Measurements from ENCODE around the gene GRIN1. TPM values are rescaled to one million over a fixed set of nuclear protein-coding genes. Genes with fewer than 3 reads are reported as not detected.

GRIN1 gene
- total RNA-seq, 2 experiments from 2014 or later = not detected

- Mint-ChIP-seq H3K36me3 (ENCODE audit: low read depth) (peaks cover 16% of the 10 kb centered on the region), H3K27me3 (ENCODE audit: low read depth) (no peaks in the 10 kb centered on the region), H3K27ac (no peak overlapping the region), H3K9me3 (ENCODE audit: insufficient read depth) (no peaks in the 10 kb centered on the region), H3K4me3 (no peak overlapping the region), H3K4me1 (ENCODE audit: low read depth) (peaks cover 3% of the 10 kb centered on the region)
- DNase-seq (no peak), ATAC-seq (no peak)
- ChIA-PET POLR2A (interaction anchor here (0.8 kb wide), 1 partner anchor 9 kb away, joined by 3 read pairs; the partner anchor contains the start of gene SSNA1), CTCF (no interaction called here)
Observed at GRCh38 chr9:137180491-137180890, 41.5 kb downstream of the GRIN1 start.

- peaks cover 11% of the 10 kb centered on the region for H3K4me1 Mint-ChIP-seq (ENCODE audit: low read depth)
- no peak for DNase-seq
- POLR2A ChIA-PET = no interaction called here
- no peak overlapping the region for H3K4me3 Mint-ChIP-seq
- no peaks in the 10 kb centered on the region for H3K9me3 Mint-ChIP-seq (ENCODE audit: insufficient read depth)
- CTCF ChIA-PET = no interaction called here
- no peaks in the 10 kb centered on the region for H3K27me3 Mint-ChIP-seq (ENCODE audit: low read depth)
- H3K27ac Mint-ChIP-seq = no peak overlapping the region
- ATAC-seq = no peak
- peaks cover 16% of the 10 kb centered on the region for H3K36me3 Mint-ChIP-seq (ENCODE audit: low read depth)
Observed at GRCh38 chr9:137181680-137182079, 42.7 kb downstream of the GRIN1 start.

- H3K27ac Mint-ChIP-seq = no peak overlapping the region
- no peaks in the 10 kb centered on the region for H3K9me3 Mint-ChIP-seq (ENCODE audit: insufficient read depth)
- no peak overlapping the region for H3K4me3 Mint-ChIP-seq
- ATAC-seq (no peak), DNase-seq (no peak)
- POLR2A ChIA-PET = interaction anchor here (1.1 kb wide), 1 partner anchor 9 kb away, joined by 3 read pairs; no protein-coding TSS in a partner anchor
- H3K36me3 Mint-ChIP-seq (ENCODE audit: low read depth) = peaks cover 15% of the 10 kb centered on the region
- no peaks in the 10 kb centered on the region for H3K27me3 Mint-ChIP-seq (ENCODE audit: low read depth)
- CTCF ChIA-PET = no interaction called here
- peaks cover 23% of the 10 kb centered on the region for H3K4me1 Mint-ChIP-seq (ENCODE audit: low read depth)
Observed at GRCh38 chr9:137182836-137183235, 43.9 kb downstream of the GRIN1 start.

GRCh38 chr9:137183980-137184595 is 45.1 kb downstream of the GRIN1 start:
- Mint-ChIP-seq H3K4me1 (ENCODE audit: low read depth) (peaks cover 25% of the 10 kb centered on the region), H3K9me3 (ENCODE audit: insufficient read depth) (no peaks in the 10 kb centered on the region), H3K27ac (no peak overlapping the region), H3K36me3 (ENCODE audit: low read depth) (peaks cover 17% of the 10 kb centered on the region), H3K27me3 (ENCODE audit: low read depth) (no peaks in the 10 kb centered on the region), H3K4me3 (no peak overlapping the region)
- ChIA-PET CTCF (no interaction called here), POLR2A (interaction anchor here (0.6 kb wide), 1 partner anchor 860 kb away, joined by 3 read pairs; no protein-coding TSS in a partner anchor)
- DNase-seq (no peak), ATAC-seq (no peak)

- Mint-ChIP-seq H3K27me3 (ENCODE audit: low read depth) (no peaks in the 10 kb centered on the region), H3K9me3 (ENCODE audit: insufficient read depth) (no peaks in the 10 kb centered on the region), H3K4me3 (no peak overlapping the region), H3K36me3 (ENCODE audit: low read depth) (peaks cover 20% of the 10 kb centered on the region), H3K4me1 (ENCODE audit: low read depth) (peaks cover 33% of the 10 kb centered on the region), H3K27ac (no peak overlapping the region)
- no peak for ATAC-seq
- no peak for DNase-seq
- POLR2A ChIA-PET = no interaction called here
- CTCF ChIA-PET = no interaction called here
Observed at GRCh38 chr9:137184881-137185660, 46.1 kb downstream of the GRIN1 start.

GRCh38 chr9:137185921-137186320 is 47.0 kb downstream of the GRIN1 start:
- Mint-ChIP-seq H3K36me3 (ENCODE audit: low read depth) (peaks cover 20% of the 10 kb centered on the region), H3K27ac (no peak overlapping the region), H3K9me3 (ENCODE audit: insufficient read depth) (no peaks in the 10 kb centered on the region), H3K27me3 (ENCODE audit: low read depth) (no peaks in the 10 kb centered on the region), H3K4me1 (ENCODE audit: low read depth) (peaks cover 40% of the 10 kb centered on the region), H3K4me3 (no peak overlapping the region)
- ChIA-PET POLR2A (no interaction called here), CTCF (no interaction called here)
- ATAC-seq = no peak
- DNase-seq = no peak

GRCh38 chr9:137186385-137186784 is 47.4 kb downstream of the GRIN1 start:
- H3K27me3 Mint-ChIP-seq (ENCODE audit: low read depth) = no peaks in the 10 kb centered on the region
- no peak for DNase-seq
- H3K36me3 Mint-ChIP-seq (ENCODE audit: low read depth) = peaks cover 20% of the 10 kb centered on the region
- H3K9me3 Mint-ChIP-seq (ENCODE audit: insufficient read depth) = no peaks in the 10 kb centered on the region
- peak overlapping the region; percentile 90 for H3K4me3 Mint-ChIP-seq
- H3K27ac Mint-ChIP-seq = peak overlapping the region; percentile 32
- CTCF ChIA-PET = interaction anchor here (1.7 kb wide), 1 partner anchor 50 kb away, joined by 4 read pairs; no protein-coding TSS in a partner anchor
- ATAC-seq = no peak
- POLR2A ChIA-PET = interaction anchor here (3.2 kb wide), 1 partner anchor 14 kb away, joined by 20 read pairs; the partner anchor contains the start of gene TPRN
- H3K4me1 Mint-ChIP-seq (ENCODE audit: low read depth) = peaks cover 42% of the 10 kb centered on the region

GRCh38 chr9:137187386-137187785 is 48.4 kb downstream of the GRIN1 start:
- H3K4me3 Mint-ChIP-seq = peak overlapping the region; percentile 90
- no peak for ATAC-seq
- peaks cover 42% of the 10 kb centered on the region for H3K4me1 Mint-ChIP-seq (ENCODE audit: low read depth)
- peaks cover 16% of the 10 kb centered on the region for H3K36me3 Mint-ChIP-seq (ENCODE audit: low read depth)
- no peak for DNase-seq
- ChIA-PET POLR2A (interaction anchor here (0.7 to 3.2 kb wide), 12 partner anchors 11 to 243 kb away, joined by 3 to 28 read pairs (median 4); partner anchors contain the start of genes CYSRT1, RNF208, SAPCD2 and TPRN), CTCF (interaction anchor here (1.2 to 3.4 kb wide), 6 partner anchors 11 to 119 kb away, joined by 3 to 23 read pairs (median 4); partner anchors contain the start of genes CYSRT1 and RNF224)
- H3K9me3 Mint-ChIP-seq (ENCODE audit: insufficient read depth) = no peaks in the 10 kb centered on the region
- H3K27ac Mint-ChIP-seq = peak overlapping the region; percentile 96
- no peaks in the 10 kb centered on the region for H3K27me3 Mint-ChIP-seq (ENCODE audit: low read depth)

GRCh38 chr9:137188086-137188489 is 49.1 kb downstream of the GRIN1 start:
- peaks cover 16% of the 10 kb centered on the region for H3K36me3 Mint-ChIP-seq (ENCODE audit: low read depth)
- H3K9me3 Mint-ChIP-seq (ENCODE audit: insufficient read depth) = no peaks in the 10 kb centered on the region
- peak overlapping the region; percentile 90 for H3K4me3 Mint-ChIP-seq

GRCh38 chr9:137188490-137189296 is 49.7 kb downstream of the GRIN1 start, which contains the start of the genes ANAPC2 and SSNA1:
ANAPC2 (minus strand) TSS chr9:137188560; CDS start chr9:137188532, 28 bp downstream.
SSNA1 (plus strand) TSS chr9:137188676; CDS start chr9:137188727, 51 bp downstream.
- ATAC-seq (peak; percentile 81), DNase-seq (peak; percentile 93)
- H3K4me1 Mint-ChIP-seq (ENCODE audit: low read depth) = peaks cover 42% of the 10 kb centered on the region
- H3K4me3 Mint-ChIP-seq = peak within 1 kb of the TSS; percentile 97
- POLR2A ChIA-PET = interaction anchor here (0.6 to 3.2 kb wide), 25 partner anchors 8 to 119 kb away, joined by 3 to 28 read pairs (median 4); partner anchors contain the start of genes CYSRT1, LRRC26, MAN1B1 and RNF208
- no peaks in the 10 kb centered on the region for H3K9me3 Mint-ChIP-seq (ENCODE audit: insufficient read depth)
- H3K36me3 Mint-ChIP-seq (ENCODE audit: low read depth) = peaks cover 12% of the 10 kb centered on the region
- H3K27me3 Mint-ChIP-seq (ENCODE audit: low read depth) = no peaks in the 10 kb centered on the region
- CTCF ChIA-PET = interaction anchor here (0.7 to 3.4 kb wide), 22 partner anchors 10 to 153 kb away, joined by 3 to 23 read pairs (median 4); partner anchors contain the start of genes CYSRT1, MAN1B1, RNF208 and RNF224
- peak within 1 kb of the TSS; percentile 97 for H3K27ac Mint-ChIP-seq

More at GRCh38 chr9:137188086-137188489, 49.1 kb downstream of the GRIN1 start:
- DNase-seq (no peak), ATAC-seq (no peak)
- H3K27me3 Mint-ChIP-seq (ENCODE audit: low read depth) = no peaks in the 10 kb centered on the region
- peaks cover 42% of the 10 kb centered on the region for H3K4me1 Mint-ChIP-seq (ENCODE audit: low read depth)
- ChIA-PET CTCF (interaction anchor here (1.2 to 3.4 kb wide), 12 partner anchors 10 to 120 kb away, joined by 3 to 23 read pairs (median 5); partner anchors contain the start of genes CYSRT1, RNF208, RNF224 and TPRN), POLR2A (interaction anchor here (0.7 to 3.2 kb wide), 13 partner anchors 10 to 244 kb away, joined by 3 to 28 read pairs (median 4); partner anchors contain the start of genes CYSRT1, RNF208, SAPCD2 and TPRN)
- peak overlapping the region; percentile 96 for H3K27ac Mint-ChIP-seq

Measured in activated CD8-positive, alpha-beta T cell treated with anti-CD3 and anti-CD28 coated beads, Interleukin-2, amount 10 ng/mL, durations not matched to agents 7 days and 5 days (primary cell).